ENCODE data around the gene SLIRP. TPM values are rescaled to one million over a fixed set of nuclear protein-coding genes. Genes with fewer than 3 reads are reported as not detected.
"Not testable (repeated sequence)": the region's sequence is repeated elsewhere in the genome, so short reads cannot be mapped to it uniquely, and the experiment has no call there.

SLIRP gene
- total RNA-seq, 1 donor from 2014 or later, result 148 TPM

- Mint-ChIP-seq H3K9me3 (ENCODE audit: low read depth) (peaks cover 3% of the 10 kb centered on the region), H3K27ac (no peak overlapping the region), H3K4me3 (ENCODE audit: low read depth) (no peak overlapping the region), H3K36me3 (ENCODE audit: insufficient read depth) (peaks cover 18% of the 10 kb centered on the region), H3K27me3 (no peaks in the 10 kb centered on the region), H3K4me1 (ENCODE audit: low read depth) (peaks cover 6% of the 10 kb centered on the region)
- DNase-seq (ENCODE audit: low spot score, unreplicated experiment), result no peak
- TF ChIP-seq CTCF (IDR thresholded peaks at IDR 0.05; ENCODE audit: unreplicated experiment), result no peak
Measured at GRCh38 chr14:77741438-77741837, 33.5 kb downstream of the SLIRP start.

- Mint-ChIP-seq H3K36me3 (ENCODE audit: insufficient read depth) (peaks cover 38% of the 10 kb centered on the region), H3K9me3 (ENCODE audit: low read depth) (peaks cover 7% of the 10 kb centered on the region), H3K27ac (peak overlapping the region; percentile 2), H3K27me3 (no peaks in the 10 kb centered on the region), H3K4me3 (ENCODE audit: low read depth) (no peak overlapping the region), H3K4me1 (ENCODE audit: low read depth) (peaks cover 6% of the 10 kb centered on the region)
- no peak for DNase-seq (ENCODE audit: low spot score, unreplicated experiment)
- TF ChIP-seq CTCF (IDR thresholded peaks at IDR 0.05; ENCODE audit: unreplicated experiment), result no peak
Measured at GRCh38 chr14:77746064-77746702, 38.3 kb downstream of the SLIRP start.

- not testable (repeated sequence) for H3K27ac Mint-ChIP-seq; DNase-seq (ENCODE audit: low spot score, unreplicated experiment); H3K4me1 Mint-ChIP-seq (ENCODE audit: low read depth); H3K4me3 Mint-ChIP-seq (ENCODE audit: low read depth); H3K9me3 Mint-ChIP-seq (ENCODE audit: low read depth); H3K27me3 Mint-ChIP-seq
- peaks cover 38% of the 10 kb centered on the region for H3K36me3 Mint-ChIP-seq (ENCODE audit: insufficient read depth)
Measured at GRCh38 chr14:77747425-77747824, 39.5 kb downstream of the SLIRP start.

- Mint-ChIP-seq H3K36me3 (ENCODE audit: insufficient read depth) (peaks cover 42% of the 10 kb centered on the region), H3K4me3 (ENCODE audit: low read depth) (no peak overlapping the region), H3K27ac (no peak overlapping the region), H3K27me3 (no peaks in the 10 kb centered on the region), H3K9me3 (ENCODE audit: low read depth) (peaks cover 5% of the 10 kb centered on the region), H3K4me1 (ENCODE audit: low read depth) (no peaks in the 10 kb centered on the region)
- no peak for TF ChIP-seq CTCF (IDR thresholded peaks at IDR 0.05; ENCODE audit: unreplicated experiment)
- no peak for DNase-seq (ENCODE audit: low spot score, unreplicated experiment)
Measured at GRCh38 chr14:77752266-77752665, 44.4 kb downstream of the SLIRP start.

GRCh38 chr14:77752799-77753516 is 45.1 kb downstream of the SLIRP start:
- Mint-ChIP-seq H3K27ac (no peak overlapping the region), H3K9me3 (ENCODE audit: low read depth) (peaks cover 5% of the 10 kb centered on the region), H3K4me1 (ENCODE audit: low read depth) (peaks cover 4% of the 10 kb centered on the region), H3K4me3 (ENCODE audit: low read depth) (no peak overlapping the region), H3K27me3 (no peaks in the 10 kb centered on the region), H3K36me3 (ENCODE audit: insufficient read depth) (peaks cover 44% of the 10 kb centered on the region)
- no peak for DNase-seq (ENCODE audit: low spot score, unreplicated experiment)
- no peak for TF ChIP-seq CTCF (IDR thresholded peaks at IDR 0.05; ENCODE audit: unreplicated experiment)

All from progenitor cell of endocrine pancreas (in vitro differentiated cells).